Articular chondrocyte of knee joint (primary cell): ENCODE measurements around the gene NGRN. TPM values are rescaled to one million over a fixed set of nuclear protein-coding genes. Genes with fewer than 3 reads are reported as not detected.

Experiments
- small RNA-seq: library from RNA; depleted of rRNA; stranded (forward); fragments of <200 nt; gene quantifications from one replicate; pipeline ENCODE3, GENCODE V24; 2012
- total RNA-seq: library from RNA; depleted of rRNA; stranded (reverse); fragments of >200 nt; gene quantifications from 2 replicates; pipeline ENCODE4 v1.2.3, GENCODE V29; 2012

NGRN gene, protein sequence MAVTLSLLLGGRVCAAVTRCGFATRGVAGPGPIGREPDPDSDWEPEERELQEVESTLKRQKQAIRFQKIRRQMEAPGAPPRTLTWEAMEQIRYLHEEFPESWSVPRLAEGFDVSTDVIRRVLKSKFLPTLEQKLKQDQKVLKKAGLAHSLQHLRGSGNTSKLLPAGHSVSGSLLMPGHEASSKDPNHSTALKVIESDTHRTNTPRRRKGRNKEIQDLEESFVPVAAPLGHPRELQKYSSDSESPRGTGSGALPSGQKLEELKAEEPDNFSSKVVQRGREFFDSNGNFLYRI
- 58.3 and 63.7 TPM in 2 replicates for total RNA-seq

GRCh38 chr15:90265271-90266060 lies at the start of gene NGRN:
Gene NGRN, plus strand, starts transcription at chr15:90265672. Its CDS starts 41 bp downstream, at chr15:90265713.

DNA sequence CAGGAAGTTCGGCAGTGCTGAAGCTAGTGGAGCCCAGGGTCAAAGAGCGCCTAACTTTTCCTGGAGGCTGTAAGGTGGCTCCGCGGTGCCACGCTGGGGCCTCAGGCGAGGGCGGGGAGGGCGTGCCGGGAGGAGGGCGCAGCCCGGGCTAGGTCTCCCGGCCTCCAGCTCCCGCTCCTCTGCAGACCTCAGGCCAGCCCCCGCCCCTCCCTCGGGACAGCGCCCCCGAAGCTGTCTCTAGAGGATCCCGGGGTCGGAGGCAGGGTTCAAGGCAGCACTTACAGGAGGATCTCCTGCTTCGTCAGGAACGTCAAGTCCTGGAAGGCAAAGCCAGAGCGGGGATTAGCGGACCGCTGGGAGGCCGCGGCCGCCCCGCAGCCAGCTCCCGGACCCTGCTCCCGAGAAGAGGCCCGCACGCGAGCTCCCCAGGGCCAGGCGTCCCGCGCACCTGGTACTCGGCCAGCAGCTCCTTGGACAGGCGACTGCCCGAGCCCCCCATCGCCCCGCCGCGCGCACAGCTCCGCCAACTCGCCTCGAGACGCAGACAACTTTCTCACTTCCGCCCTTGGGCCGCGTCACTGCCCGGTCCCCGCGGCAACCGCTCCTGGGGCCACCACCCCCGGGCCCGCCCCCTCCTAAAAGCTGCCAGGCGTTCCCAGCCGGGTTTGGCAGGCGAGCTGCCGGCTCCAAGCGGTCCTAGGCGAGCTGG lies 31.9 kb upstream of the NGRN start, which contains the start of gene CIB1:
CIB1 (minus strand) TSS at position 555 of the 709 bp plus-strand sequence; CDS start at position 499, 56 bp downstream.

GRCh38 chr15:90234096-90234988 lies 31.1 kb upstream of the NGRN start, which contains the start of gene GDPGP1:
Gene GDPGP1, plus strand, starts transcription at chr15:90234209. Its CDS starts 6,700 bp downstream, at chr15:90240909.

DNA sequence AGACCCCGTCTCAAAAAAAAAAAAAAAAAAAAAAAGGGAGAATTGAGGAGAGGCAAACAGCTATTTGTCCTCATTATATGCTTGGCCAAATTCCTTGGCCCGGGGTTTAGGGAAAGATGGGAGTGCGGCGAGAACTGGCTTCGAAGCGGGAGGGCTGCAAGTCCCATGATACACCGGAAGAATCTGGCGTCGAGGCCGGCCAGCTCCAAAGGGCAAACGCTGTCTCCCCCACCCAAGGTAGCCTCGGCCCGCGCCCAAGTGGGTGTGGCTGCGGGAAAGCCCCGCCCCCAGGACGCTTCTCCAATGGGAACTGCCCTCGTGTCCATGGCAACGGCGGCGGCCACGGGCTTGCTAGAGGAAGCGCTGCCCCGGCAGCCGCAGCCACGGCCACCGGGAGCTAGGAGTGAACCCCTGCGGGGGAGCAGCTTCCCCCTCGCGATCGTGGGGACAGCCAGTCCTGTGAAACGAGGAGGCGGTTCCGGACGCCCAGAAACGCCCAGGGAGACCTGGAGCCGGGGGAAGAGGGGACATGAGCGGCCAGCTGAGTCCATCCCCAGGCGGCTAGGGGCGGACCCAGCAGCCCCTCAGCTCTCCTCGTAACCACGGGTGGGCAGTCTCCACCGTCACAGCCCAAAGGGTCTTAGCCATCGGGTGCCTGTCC lies 16.1 kb upstream of the NGRN start, which contains the start of gene TTLL13:
TTLL13 (plus strand) TSS at position 354 of the 661 bp plus-strand sequence. CDS start 1,075 bp downstream, outside the sequence.

Small RNA genes within 50 kb of the gene (small RNA-seq; reads per million reads assigned to genes)
- gene AC091167.3 (not detected), gene RN7SL736P (not detected)

Other genes starting within 250 kb of the NGRN start
- 70.0 and 79.3 TPM in 2 replicates for gene IDH2, start 163.2 kb upstream of the NGRN start, total RNA-seq
- gene SEMA4B, start 64.3 kb upstream of the NGRN start, total RNA-seq: 20.0 and 21.2 TPM in 2 replicates
- gene CIB1, start 31.7 kb upstream of the NGRN start, total RNA-seq: 31.0 and 32.5 TPM in 2 replicates
- gene GDPGP1, start 31.5 kb upstream of the NGRN start, total RNA-seq: 6.4 and 10.4 TPM in 2 replicates
- 0.11 and 0.13 TPM in 2 replicates for gene TTLL13, start 16.1 kb upstream of the NGRN start, total RNA-seq
- 1.8 and 2.8 TPM in 2 replicates for gene ZNF774, start 86.6 kb downstream of the NGRN start, total RNA-seq
- gene IQGAP1, start 122.6 kb downstream of the NGRN start, total RNA-seq: 284 and 290 TPM in 2 replicates